Parathyroid adenoma (tissue), 2 donors: ENCODE measurements around the gene ZSWIM7.
"Not testable (repeated sequence)": the region's sequence is repeated elsewhere in the genome, so short reads cannot be mapped to it uniquely, and the experiment has no call there.

Experiments used
- H2AFZ ChIP-seq: fragments of 300-600 bp; sonication (generic); one replicate; pipeline ENCODE4 v1.7.0; 2017; ENCODE audit warnings: antibody characterized with exemption, mild to moderate bottlenecking
- H3K27ac ChIP-seq: fragments of 300-600 bp; sonication (generic); one replicate; pipeline ENCODE4 v1.7.0; 2017
- H3K27me3 ChIP-seq: fragments of 300-600 bp; sonication (generic); one replicate; pipeline ENCODE4 v1.7.0; 2017; ENCODE audit warnings: low read length; ENCODE audit not compliant: control insufficient read depth, insufficient read depth
- H3K36me3 ChIP-seq: fragments of 300-600 bp; sonication (generic); one replicate; pipeline ENCODE4 v1.7.0; 2017; ENCODE audit warnings: low read length; ENCODE audit not compliant: control insufficient read depth, insufficient read depth
- H3K4me1 ChIP-seq: fragments of 300-600 bp; sonication (generic); one replicate; pipeline ENCODE4 v1.7.0; 2017; ENCODE audit warnings: control low read depth
- H3K4me2 ChIP-seq: fragments of 300-600 bp; sonication (generic); one replicate; pipeline ENCODE4 v1.7.0; 2017; ENCODE audit warnings: low read length
- H3K4me3 ChIP-seq: fragments of 300-600 bp; sonication (generic); one replicate; pipeline ENCODE4 v1.7.0; 2017; ENCODE audit warnings: low read depth, low read length
- H3K79me2 ChIP-seq: fragments of 300-600 bp; sonication (generic); one replicate; pipeline ENCODE4 v1.7.0; 2017; ENCODE audit warnings: control low read depth
- H3K9ac ChIP-seq: fragments of 300-600 bp; sonication (generic); one replicate; pipeline ENCODE4 v1.7.0; 2017; ENCODE audit warnings: mild to moderate bottlenecking
- H3K9me3 ChIP-seq: fragments of 300-600 bp; sonication (generic); one replicate; pipeline ENCODE4 v1.7.0; 2017; ENCODE audit warnings: low read length; ENCODE audit not compliant: control insufficient read depth
- CTCF ChIP-seq: fragments of 300-600 bp; sonication (generic); IDR thresholded peaks from one replicate; pipeline ENCODE4 v1.7.0; 2017; ENCODE audit warnings: antibody characterized with exemption, mild to moderate bottlenecking
- donor health status: primary hyperparathyroidism.

ZSWIM7 gene

DNA sequence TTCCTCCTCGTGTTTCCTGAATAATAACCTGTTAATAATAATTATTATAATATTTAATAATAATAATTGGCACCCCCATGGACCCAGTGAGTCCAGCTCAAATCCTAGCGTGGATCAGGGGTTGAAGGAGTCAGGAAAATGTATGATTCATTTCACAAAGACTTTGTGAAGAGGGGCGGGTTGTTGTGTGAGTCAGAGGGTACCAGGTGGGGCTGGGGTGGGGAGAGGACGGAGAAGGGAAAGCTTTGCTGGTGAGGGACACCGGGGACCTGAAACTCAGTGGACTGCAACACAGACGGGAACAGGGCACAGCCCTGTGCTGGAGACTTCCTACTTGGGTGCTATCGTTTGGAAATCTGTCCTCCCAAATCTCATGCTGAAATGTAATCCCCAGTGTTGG, 57.7 kb downstream of the ZSWIM7 start:
- Histone ChIP-seq H2AFZ (no peak overlapping the region), H3K36me3 (no peaks in the 10 kb centered on the region), H3K27me3 (no peaks in the 10 kb centered on the region), H3K4me3 (no peak overlapping the region), H3K4me2 (no peak overlapping the region), H3K27ac (no peak overlapping the region), H3K4me1 (no peaks in the 10 kb centered on the region), H3K9me3 (no peaks in the 10 kb centered on the region), H3K9ac (no peak overlapping the region), H3K79me2 (no peaks in the 10 kb centered on the region)
- TF ChIP-seq CTCF = no peak

DNA sequence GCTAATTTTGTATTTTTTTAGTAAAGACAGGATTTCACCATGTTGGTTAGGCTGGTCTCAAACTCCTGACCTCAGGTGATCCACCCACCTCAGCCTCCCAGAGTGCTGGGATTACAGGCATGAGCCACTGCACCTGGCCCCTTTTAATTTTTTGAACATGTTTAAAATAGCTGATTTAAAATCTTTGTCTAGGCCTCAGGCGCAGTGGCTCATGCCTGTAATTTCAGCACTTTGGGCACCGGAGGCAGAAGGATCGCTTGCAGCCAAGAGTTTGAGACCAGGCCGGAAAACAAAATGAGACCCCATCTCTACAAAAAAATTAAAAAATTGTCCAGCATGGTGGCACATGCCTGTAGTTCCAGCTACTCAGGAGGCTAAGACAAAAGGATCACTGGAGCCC, 63.0 kb downstream of the ZSWIM7 start:
- H3K4me2 ChIP-seq, H3K79me2 ChIP-seq, H3K4me3 ChIP-seq, H3K27ac ChIP-seq, H3K27me3 ChIP-seq, H3K9me3 ChIP-seq, H3K36me3 ChIP-seq, H2AFZ ChIP-seq, H3K9ac ChIP-seq, H3K4me1 ChIP-seq: not testable (repeated sequence)

- no peak overlapping the region for H3K9ac ChIP-seq
- H3K4me3 ChIP-seq = no peak overlapping the region
- H3K4me1 ChIP-seq = no peaks in the 10 kb centered on the region
- H3K36me3 ChIP-seq = no peaks in the 10 kb centered on the region
- TF ChIP-seq CTCF = no peak
- no peak overlapping the region for H3K4me2 ChIP-seq
- H2AFZ ChIP-seq = no peak overlapping the region
- no peaks in the 10 kb centered on the region for H3K27me3 ChIP-seq
- H3K9me3 ChIP-seq = no peaks in the 10 kb centered on the region
- H3K27ac ChIP-seq = no peak overlapping the region
- no peaks in the 10 kb centered on the region for H3K79me2 ChIP-seq
These were observed 63.6 kb downstream of the ZSWIM7 start for GRCh38 chr17:15935891-15936290.

- H3K27ac ChIP-seq = no peak overlapping the region
- no peaks in the 10 kb centered on the region for H3K79me2 ChIP-seq
- no peaks in the 10 kb centered on the region for H3K4me1 ChIP-seq
- H3K27me3 ChIP-seq = no peaks in the 10 kb centered on the region
- H3K4me3 ChIP-seq = no peak overlapping the region
- H3K4me2 ChIP-seq = no peak overlapping the region
- no peak overlapping the region for H3K9ac ChIP-seq
- no peak for TF ChIP-seq CTCF
- no peak overlapping the region for H2AFZ ChIP-seq
- H3K9me3 ChIP-seq = no peaks in the 10 kb centered on the region
- H3K36me3 ChIP-seq = no peaks in the 10 kb centered on the region
These were observed 64.6 kb downstream of the ZSWIM7 start for GRCh38 chr17:15934866-15935265.

- Histone ChIP-seq H3K9me3 (no peaks in the 10 kb centered on the region), H3K36me3 (no peaks in the 10 kb centered on the region), H2AFZ (no peak overlapping the region), H3K27me3 (no peaks in the 10 kb centered on the region), H3K27ac (no peak overlapping the region), H3K4me3 (no peak overlapping the region), H3K79me2 (no peaks in the 10 kb centered on the region), H3K4me2 (no peak overlapping the region), H3K9ac (no peak overlapping the region), H3K4me1 (no peaks in the 10 kb centered on the region)
- TF ChIP-seq CTCF = no peak
These were observed 68.1 kb downstream of the ZSWIM7 start for GRCh38 chr17:15931394-15931793.
